Activated B cell treated with CpG ODN at 0.5 μM for 24 hours (primary cell): ENCODE results near the gene NR3C2. TPM values are rescaled to one million over a fixed set of nuclear protein-coding genes. Genes with fewer than 3 reads are reported as not detected.
A peak's percentile ranks its signal among the peaks of the same experiment; 100 is the strongest.

Experiments used
- ATAC-seq: fragments of 200-7000 bp; cut with Tn5 transposase; one replicate; pipeline ENCODE4 v1.10.0; 2021; ENCODE audit warnings: low read depth, mild to moderate bottlenecking, moderate library complexity
- CTCF ChIA-PET: fragments of 350-600 bp; sonication (Branson Sonifier 250); formaldehyde crosslinking; loops from one replicate; lab custom pipeline; 2021; ENCODE audit warnings: antibody characterized with exemption; lab: Charles Lee
- POLR2A ChIA-PET: fragments of 350-600 bp; sonication (Branson Sonifier 250); formaldehyde crosslinking; loops from one replicate; lab custom pipeline; 2021; ENCODE audit warnings: antibody characterized with exemption; lab: Charles Lee
- DNase-seq: peaks from one replicate; pipeline ENCODE4 v3.0.0; 2022
- H3K27ac Mint-ChIP-seq: one replicate; pipeline ENCODE4 v1.8.0; 2020; ENCODE audit warnings: mixed read lengths
- H3K27me3 Mint-ChIP-seq: one replicate; pipeline ENCODE4 v1.8.0; 2021; ENCODE audit warnings: mixed read lengths
- H3K36me3 Mint-ChIP-seq: one replicate; pipeline ENCODE4 v1.8.0; 2021; ENCODE audit warnings: low read depth, mixed read lengths
- H3K4me1 Mint-ChIP-seq: one replicate; pipeline ENCODE4 v1.8.0; 2021; ENCODE audit warnings: mixed read lengths
- H3K4me3 Mint-ChIP-seq: one replicate; pipeline ENCODE4 v1.8.0; 2020; ENCODE audit warnings: mild to moderate bottlenecking, mixed read lengths
- H3K9me3 Mint-ChIP-seq: one replicate; pipeline ENCODE4 v1.8.0; 2020; ENCODE audit warnings: mixed read lengths
- intact Hi-C: fragments of 100-400 bp; cut with micrococcal nuclease; formaldehyde crosslinking; loops from one replicate; pipeline ENCODE4 v1.15.1; 2024
- total RNA-seq: library from RNA; stranded (reverse); gene quantifications from 2 replicates; pipeline ENCODE4 v1.2.3, GENCODE V29; 2022
- TF ChIP-seq, protein P1 (sequence below): fragments of 200-600 bp; IDR thresholded peaks from one replicate; pipeline ENCODE4 v1.8.0; 2022; ENCODE audit warnings: antibody characterized with exemption, mild to moderate bottlenecking

Gene NR3C2
- total RNA-seq, 1 donor from 2014 or later, result 4.5 TPM

DNA sequence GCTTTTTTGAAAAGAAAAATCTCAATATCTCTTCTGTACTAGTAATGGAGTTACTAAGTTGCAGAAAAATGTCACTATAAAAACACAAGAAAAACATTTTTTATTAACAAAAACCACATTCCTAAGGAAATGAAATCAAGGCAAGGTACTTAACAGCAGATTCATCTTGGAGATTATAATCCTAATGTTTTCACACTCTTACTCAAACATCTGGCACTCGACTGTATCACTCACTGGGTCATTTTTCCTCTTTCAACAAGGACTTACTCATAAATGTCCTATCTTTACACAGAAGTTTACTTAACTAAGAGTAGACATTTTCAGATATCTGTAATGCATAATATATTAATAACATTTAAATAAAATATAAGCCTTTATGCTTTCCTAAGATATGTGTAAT lies 216.6 kb downstream of the NR3C2 start:
- ChIA-PET CTCF (no interaction called here), POLR2A (no interaction called here)
- Mint-ChIP-seq H3K9me3 (no peaks in the 10 kb centered on the region), H3K4me1 (no peaks in the 10 kb centered on the region), H3K4me3 (no peak overlapping the region), H3K27ac (no peak overlapping the region), H3K27me3 (no peaks in the 10 kb centered on the region), H3K36me3 (no peaks in the 10 kb centered on the region)
- TF ChIP-seq, protein P1, sequence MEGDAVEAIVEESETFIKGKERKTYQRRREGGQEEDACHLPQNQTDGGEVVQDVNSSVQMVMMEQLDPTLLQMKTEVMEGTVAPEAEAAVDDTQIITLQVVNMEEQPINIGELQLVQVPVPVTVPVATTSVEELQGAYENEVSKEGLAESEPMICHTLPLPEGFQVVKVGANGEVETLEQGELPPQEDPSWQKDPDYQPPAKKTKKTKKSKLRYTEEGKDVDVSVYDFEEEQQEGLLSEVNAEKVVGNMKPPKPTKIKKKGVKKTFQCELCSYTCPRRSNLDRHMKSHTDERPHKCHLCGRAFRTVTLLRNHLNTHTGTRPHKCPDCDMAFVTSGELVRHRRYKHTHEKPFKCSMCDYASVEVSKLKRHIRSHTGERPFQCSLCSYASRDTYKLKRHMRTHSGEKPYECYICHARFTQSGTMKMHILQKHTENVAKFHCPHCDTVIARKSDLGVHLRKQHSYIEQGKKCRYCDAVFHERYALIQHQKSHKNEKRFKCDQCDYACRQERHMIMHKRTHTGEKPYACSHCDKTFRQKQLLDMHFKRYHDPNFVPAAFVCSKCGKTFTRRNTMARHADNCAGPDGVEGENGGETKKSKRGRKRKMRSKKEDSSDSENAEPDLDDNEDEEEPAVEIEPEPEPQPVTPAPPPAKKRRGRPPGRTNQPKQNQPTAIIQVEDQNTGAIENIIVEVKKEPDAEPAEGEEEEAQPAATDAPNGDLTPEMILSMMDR, result no peak
- DNase-seq (no peak), ATAC-seq (no peak)
- intact Hi-C loops, result no loop called here

DNA sequence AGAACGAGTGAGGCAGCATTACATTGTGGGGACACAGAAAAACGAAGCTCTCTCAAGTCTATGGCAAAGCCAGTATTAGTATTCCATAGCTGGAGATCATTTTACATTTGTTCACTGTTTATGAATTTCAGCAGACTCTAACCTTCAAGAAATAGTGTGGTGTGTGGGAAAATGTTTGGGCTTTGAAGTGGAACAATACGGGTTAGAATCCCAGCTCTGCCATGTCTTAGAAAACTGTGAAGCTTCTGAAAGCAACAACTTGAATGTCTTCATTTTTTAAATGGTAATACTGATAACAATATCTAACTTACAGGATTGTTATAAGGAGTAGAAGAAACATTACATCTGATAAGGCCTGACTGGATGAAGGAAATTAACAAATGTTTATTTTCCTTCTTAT lies 217.7 kb downstream of the NR3C2 start:
- ChIA-PET POLR2A (no interaction called here), CTCF (no interaction called here)
- H3K27ac Mint-ChIP-seq, result no peak overlapping the region

DNA sequence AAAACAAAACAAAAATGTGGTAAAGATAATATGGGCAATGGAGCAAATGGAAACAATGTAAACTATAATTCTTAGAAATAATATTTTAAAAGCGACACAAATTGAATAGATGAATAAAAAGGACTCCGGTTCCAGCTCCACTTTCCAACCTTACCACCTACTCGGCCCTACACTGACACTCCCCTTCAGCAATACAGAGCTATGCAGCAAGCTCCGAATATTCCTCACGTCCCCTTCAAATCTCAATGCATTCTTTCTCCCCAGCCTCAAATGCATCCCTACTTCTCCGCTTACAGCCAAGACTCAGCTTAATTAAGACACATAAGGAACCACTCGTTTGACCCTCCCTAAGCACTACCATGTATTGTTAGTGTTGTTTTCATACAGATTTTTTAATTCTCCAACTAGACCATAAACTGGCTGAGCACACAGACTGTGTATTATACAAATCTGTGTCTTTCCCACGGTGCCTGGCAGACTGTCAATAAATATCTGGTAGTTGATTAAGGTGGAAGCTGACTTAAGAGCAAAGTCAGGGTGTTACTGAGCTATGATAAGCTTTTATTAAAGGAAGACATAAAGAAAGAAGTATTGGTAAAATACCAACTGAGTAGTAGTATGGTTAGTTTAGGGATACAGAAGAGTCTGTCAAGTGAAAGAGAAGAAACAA lies 219.1 kb downstream of the NR3C2 start:
- TF ChIP-seq, protein P1, result no peak
- Mint-ChIP-seq H3K27me3 (no peaks in the 10 kb centered on the region), H3K36me3 (peaks cover 2% of the 10 kb centered on the region), H3K4me1 (peaks cover 4% of the 10 kb centered on the region), H3K27ac (no peak overlapping the region), H3K9me3 (peaks cover 3% of the 10 kb centered on the region), H3K4me3 (no peak overlapping the region)
- ChIA-PET CTCF (no interaction called here), POLR2A (no interaction called here)
- intact Hi-C loops, result no loop called here
- DNase-seq (no peak), ATAC-seq (no peak)

More for the DNA sequence above, 217.7 kb downstream of the NR3C2 start:
- ATAC-seq, result no peak
- DNase-seq, result no peak
- intact Hi-C loops, result no loop called here
- Mint-ChIP-seq H3K4me1 (no peaks in the 10 kb centered on the region), H3K36me3 (no peaks in the 10 kb centered on the region), H3K4me3 (no peak overlapping the region), H3K27me3 (no peaks in the 10 kb centered on the region), H3K9me3 (no peaks in the 10 kb centered on the region)
- TF ChIP-seq, protein P1, result no peak

DNA sequence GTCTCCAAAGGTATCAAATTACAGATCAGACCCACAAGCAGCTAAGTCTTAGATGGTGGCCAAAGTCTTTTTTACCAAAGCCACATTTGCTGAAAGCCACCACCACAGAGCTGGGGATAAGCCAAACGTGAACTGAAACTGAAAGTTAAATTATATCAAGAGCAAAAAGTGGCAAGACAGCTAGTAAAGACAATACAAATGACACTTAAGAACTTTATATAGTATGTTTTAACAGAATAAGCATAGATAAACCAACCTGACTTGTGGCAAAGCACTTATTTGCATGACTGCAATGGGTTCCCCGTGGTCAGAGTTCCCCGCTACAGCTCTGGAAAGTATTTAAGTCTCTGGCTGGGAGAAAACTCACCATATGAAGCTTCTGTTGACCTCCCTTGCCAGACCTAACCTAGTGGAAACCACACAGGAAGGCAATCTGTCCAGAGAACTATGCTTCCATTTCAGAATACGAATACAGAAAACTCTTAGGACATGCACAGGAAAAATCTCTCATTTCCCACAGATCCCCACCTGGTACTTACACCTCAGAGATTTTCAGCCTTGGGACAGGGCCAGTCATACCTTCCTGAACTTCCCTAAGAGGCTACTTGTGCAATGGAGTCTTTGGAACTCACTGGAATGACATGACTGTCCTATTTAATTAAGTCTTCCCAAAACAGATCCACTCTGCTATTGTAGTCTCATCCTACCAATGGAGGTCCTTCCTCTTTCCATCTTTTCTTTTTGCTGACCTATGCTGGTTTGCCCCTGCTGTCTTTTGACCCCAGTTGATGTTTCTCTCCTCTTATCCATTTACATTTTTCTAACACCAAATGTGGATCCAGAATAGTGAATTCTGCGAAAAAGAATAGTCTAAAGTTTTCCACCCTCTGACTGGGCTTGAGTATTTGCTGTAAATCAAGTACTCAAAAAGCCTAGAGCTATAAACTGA lies 225.1 kb downstream of the NR3C2 start:
- ATAC-seq, result no peak
- H3K27ac Mint-ChIP-seq, result no peak overlapping the region

More for the DNA sequence above, 225.1 kb downstream of the NR3C2 start:
- ChIA-PET CTCF (no interaction called here), POLR2A (interaction anchor here (0.6 kb wide), 1 partner anchor 224 kb away, joined by 3 read pairs; no protein-coding TSS in a partner anchor)
- intact Hi-C loops, result no loop called here
- H3K9me3 Mint-ChIP-seq, result peaks cover 3% of the 10 kb centered on the region
- TF ChIP-seq, protein P1, result no peak
- no peak for DNase-seq
- H3K27me3 Mint-ChIP-seq, result no peaks in the 10 kb centered on the region
- H3K4me3 Mint-ChIP-seq, result peak overlapping the region; percentile 49
- H3K36me3 Mint-ChIP-seq, result peaks cover 2% of the 10 kb centered on the region
- peaks cover 19% of the 10 kb centered on the region for H3K4me1 Mint-ChIP-seq
